Renal cortex interstitium (tissue), 11 donors: ENCODE results near the gene NLRC3. TPM values are rescaled to one million over a fixed set of nuclear protein-coding genes. Genes with fewer than 3 reads are reported as not detected.

Experiments used
- DNase-seq, 11 donors: peaks; one replicate each; pipeline ENCODE4 v3.0.0-alpha.2; 2013; ENCODE audit warnings: low read depth in 9 of 11, low spot score in 4 of 11; ENCODE audit errors: extremely low read depth in 1 of 11
- polyA plus RNA-seq, 3 donors: library from polyadenylated mRNA; unstranded; fragments of 120-200 nt; gene quantifications; one replicate each; pipeline ENCODE4 v1.2.1, GENCODE V29; 2013; ENCODE audit not compliant: insufficient read length in 3 of 3

Gene NLRC3
- polyA plus RNA-seq, 3 donors: 1.6 to 2.1 (median 1.9) TPM

- no peak for DNase-seq
These were observed 79.4 kb downstream of the NLRC3 start for GRCh38 chr16:3497771-3498170.

GRCh38 chr16:3496386-3496785 is 80.8 kb downstream of the NLRC3 start:
- no peak for DNase-seq

- DNase-seq: no peak
These were observed 82.0 kb downstream of the NLRC3 start, which contains the start of gene C16orf90 for GRCh38 chr16:3495176-3495575. TSS of gene C16orf90 (minus strand) at chr16:3495489. CDS start at chr16:3495421, 68 bp downstream.

GRCh38 chr16:3494386-3494973 is 82.7 kb downstream of the NLRC3 start:
- no peak for DNase-seq

GRCh38 chr16:3492356-3492755 is 84.8 kb downstream of the NLRC3 start:
- DNase-seq: no peak

GRCh38 chr16:3490911-3491629 is 86.1 kb downstream of the NLRC3 start:
- no peak for DNase-seq

Other genes with a start within 250 kb of the NLRC3 start
- 1 to 10 TPM in 1 of 3 donors, under 1 TPM in 2; 0.59 to 1.1 (median 0.59) TPM for gene OR2C1, start 221.5 kb downstream of the NLRC3 start, polyA plus RNA-seq
- 10 to 100 TPM; 15.9 to 26.4 (median 17.2) TPM for gene ZSCAN32, start 176.4 kb downstream of the NLRC3 start, polyA plus RNA-seq
- gene ZNF174, start 176.2 kb downstream of the NLRC3 start, polyA plus RNA-seq: 10 to 100 TPM; 13.5 to 15.5 (median 15.1) TPM
- 1 to 10 TPM; 3.7 to 4.9 (median 3.7) TPM for gene ZNF597, start 133.9 kb downstream of the NLRC3 start, polyA plus RNA-seq
- gene NAA60, start 133.7 kb downstream of the NLRC3 start, polyA plus RNA-seq: 10 to 100 TPM; 65.1 to 70.8 (median 68.9) TPM
- under 1 TPM in 2 of 3 donors, not detected in 1; 0.22 to 0.33 TPM for gene C16orf90, start 81.9 kb downstream of the NLRC3 start, polyA plus RNA-seq
- gene CLUAP1, start 76.4 kb downstream of the NLRC3 start, polyA plus RNA-seq: 10 to 100 TPM; 50.8 to 61.4 (median 59.9) TPM
- gene SLX4, start 34.2 kb upstream of the NLRC3 start, polyA plus RNA-seq: 1 to 10 TPM; 4.9 to 7.3 (median 5.7) TPM
- 10 to 100 TPM; 21.1 to 44.8 (median 31.0) TPM for gene DNASE1, start 77.3 kb upstream of the NLRC3 start, polyA plus RNA-seq
- gene TRAP1, start 140.1 kb upstream of the NLRC3 start, polyA plus RNA-seq: 100 to 1,000 TPM; 105 to 107 (median 107) TPM